LNCaP clone FGC (cell line): Measurements from ENCODE around the gene CAPN8.

ENCODE experiments used
- DNase-seq: peaks from one replicate; pipeline ENCODE4 v3.0.0-alpha.2; 2011; ENCODE audit warnings: low read depth
- H3K4me3 ChIP-seq: 2 replicates; pipeline ENCODE4 v1.5.1; 2011; ENCODE audit warnings: mild to moderate bottlenecking, low read depth, low read length, control low read depth
- TF ChIP-seq, protein P1 (sequence below): IDR thresholded peaks from 2 replicates; pipeline ENCODE4 v1.5.1; 2012; ENCODE audit warnings: mild to moderate bottlenecking; ENCODE audit not compliant: control insufficient read depth, insufficient read depth; ENCODE audit errors: extremely low read depth

CAPN8 gene

GRCh38 chr1:223647249-223647648 is 18.3 kb downstream of the CAPN8 start:
- DNase-seq: no peak
- TF ChIP-seq, protein P1, sequence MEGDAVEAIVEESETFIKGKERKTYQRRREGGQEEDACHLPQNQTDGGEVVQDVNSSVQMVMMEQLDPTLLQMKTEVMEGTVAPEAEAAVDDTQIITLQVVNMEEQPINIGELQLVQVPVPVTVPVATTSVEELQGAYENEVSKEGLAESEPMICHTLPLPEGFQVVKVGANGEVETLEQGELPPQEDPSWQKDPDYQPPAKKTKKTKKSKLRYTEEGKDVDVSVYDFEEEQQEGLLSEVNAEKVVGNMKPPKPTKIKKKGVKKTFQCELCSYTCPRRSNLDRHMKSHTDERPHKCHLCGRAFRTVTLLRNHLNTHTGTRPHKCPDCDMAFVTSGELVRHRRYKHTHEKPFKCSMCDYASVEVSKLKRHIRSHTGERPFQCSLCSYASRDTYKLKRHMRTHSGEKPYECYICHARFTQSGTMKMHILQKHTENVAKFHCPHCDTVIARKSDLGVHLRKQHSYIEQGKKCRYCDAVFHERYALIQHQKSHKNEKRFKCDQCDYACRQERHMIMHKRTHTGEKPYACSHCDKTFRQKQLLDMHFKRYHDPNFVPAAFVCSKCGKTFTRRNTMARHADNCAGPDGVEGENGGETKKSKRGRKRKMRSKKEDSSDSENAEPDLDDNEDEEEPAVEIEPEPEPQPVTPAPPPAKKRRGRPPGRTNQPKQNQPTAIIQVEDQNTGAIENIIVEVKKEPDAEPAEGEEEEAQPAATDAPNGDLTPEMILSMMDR: no peak
- no peak overlapping the region for H3K4me3 ChIP-seq

GRCh38 chr1:223645903-223646302 is 19.6 kb downstream of the CAPN8 start:
- no peak overlapping the region for H3K4me3 ChIP-seq
- DNase-seq: no peak
- TF ChIP-seq, protein P1: no peak

DNA sequence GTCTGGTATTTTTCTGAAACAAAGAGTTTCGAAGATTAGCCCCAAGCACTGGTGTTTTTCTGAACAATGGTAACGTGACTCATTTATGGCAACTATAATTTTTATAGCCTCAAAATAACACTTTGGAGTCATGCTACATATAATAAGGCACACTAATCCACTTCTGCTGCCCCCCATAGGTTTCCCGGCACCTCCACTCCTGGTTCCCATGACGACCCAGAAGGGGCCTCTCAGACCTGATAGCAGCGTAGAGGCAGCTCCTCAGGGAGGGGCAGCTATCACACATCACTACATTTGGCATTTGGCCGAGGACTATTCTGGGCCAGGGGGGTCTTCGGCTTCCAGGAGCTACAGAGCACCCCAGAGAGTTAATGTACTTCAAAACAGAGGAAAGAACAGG is 23.3 kb downstream of the CAPN8 start:
- H3K4me3 ChIP-seq: no peak overlapping the region
- TF ChIP-seq, protein P1: no peak
- DNase-seq: no peak

DNA sequence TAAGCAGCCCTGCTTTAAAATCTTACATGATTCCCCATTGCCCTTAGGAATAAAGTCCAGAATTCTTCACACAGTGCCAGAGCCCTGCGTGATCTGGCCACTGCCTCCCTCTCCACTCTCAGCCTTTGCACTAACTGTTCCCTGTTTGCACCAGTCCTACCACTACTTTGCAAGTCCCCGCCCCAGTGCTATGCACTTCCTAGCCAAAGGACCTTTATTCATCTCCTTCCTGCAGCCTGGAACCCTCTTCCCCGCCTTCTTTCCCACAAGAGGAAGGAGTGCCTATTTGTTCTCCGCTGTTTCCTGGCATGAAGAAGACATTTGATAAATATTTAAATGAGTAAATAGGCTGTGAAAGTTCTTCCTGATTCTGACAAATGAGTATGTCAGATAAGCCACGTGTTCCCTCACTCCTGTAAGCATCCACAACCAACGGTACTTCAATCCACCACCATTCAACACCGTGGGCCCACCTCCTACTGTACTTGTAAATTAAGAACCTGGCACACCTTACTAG is 23.9 kb downstream of the CAPN8 start:
- no peak overlapping the region for H3K4me3 ChIP-seq
- TF ChIP-seq, protein P1: no peak
- DNase-seq: no peak

DNA sequence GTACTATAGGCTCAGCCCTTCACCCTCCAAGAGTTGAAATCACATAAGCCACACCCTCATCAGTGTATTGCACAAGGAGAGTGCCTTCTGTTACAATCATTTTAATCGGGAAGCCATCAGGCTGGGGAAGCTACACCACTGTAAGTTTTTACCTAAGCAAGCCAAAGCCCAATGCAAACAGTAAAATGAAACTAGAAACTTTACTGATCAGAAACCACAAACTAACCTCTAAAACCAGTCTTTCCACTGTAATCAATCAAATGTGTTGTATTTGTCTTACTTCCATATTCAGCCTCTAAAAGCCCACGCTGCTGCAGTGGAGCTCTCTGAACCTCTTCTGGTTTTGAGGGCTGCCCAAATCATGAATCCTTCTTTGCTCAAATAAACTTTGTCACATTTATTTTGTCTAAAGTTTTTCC is 26.2 kb downstream of the CAPN8 start:
- no peak overlapping the region for H3K4me3 ChIP-seq
- TF ChIP-seq, protein P1: no peak
- no peak for DNase-seq

DNA sequence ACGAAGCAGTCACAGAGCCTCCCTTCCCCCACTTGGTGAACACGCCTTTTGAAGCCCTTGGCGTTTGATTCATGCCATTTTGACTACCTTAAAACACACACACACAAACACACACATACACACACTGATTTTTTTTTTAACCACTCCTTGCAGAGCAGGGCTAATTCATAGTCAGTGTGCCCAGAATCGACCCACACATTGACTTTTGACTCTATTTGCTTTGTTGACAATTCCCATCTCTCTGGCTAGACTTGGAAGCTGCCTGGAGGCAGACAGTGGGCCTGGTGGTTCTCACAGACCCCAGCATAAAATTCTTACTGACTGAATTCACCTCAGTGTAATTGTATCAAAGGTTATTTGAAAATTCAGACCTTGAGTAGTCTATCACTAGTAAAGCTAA is 30.3 kb downstream of the CAPN8 start:
- no peak for DNase-seq
- H3K4me3 ChIP-seq: no peak overlapping the region
- TF ChIP-seq, protein P1: no peak

GRCh38 chr1:223634423-223634822 is 31.1 kb downstream of the CAPN8 start:
- no peak for DNase-seq
- TF ChIP-seq, protein P1: no peak
- H3K4me3 ChIP-seq: no peak overlapping the region
